CD14-positive monocyte (primary cell): Measurements from ENCODE around the gene MFRP. TPM values are rescaled to one million over a fixed set of nuclear protein-coding genes. Genes with fewer than 3 reads are reported as not detected.

ENCODE experiments used
- DNase-seq, 3 donors: peaks; one replicate each; pipeline ENCODE4 v3.0.0-alpha.2; 2011 to 2022
- H2AFZ ChIP-seq: 2 replicates; pipeline ENCODE4 v1.6.0; 2012; ENCODE audit warnings: mild to moderate bottlenecking, low read depth, low read length, inconsistent platforms; ENCODE audit not compliant: insufficient read depth, poor library complexity, severe bottlenecking
- H3K27ac ChIP-seq, 2 donors: 1 replicate in 1 of 2; 2 replicates in 1 of 2; pipeline ENCODE4 v1.5.1; 2012 to 2013; ENCODE audit warnings: low read length in 2 of 2, control low read depth in 1 of 2, inconsistent platforms in 1 of 2, low read depth in 1 of 2, mild to moderate bottlenecking in 1 of 2
- H3K27me3 ChIP-seq, 2 donors: one replicate each; pipeline versions ENCODE4 v1.6.0 to v1.6.1; 2011 to 2013; ENCODE audit warnings: low read length in 2 of 2; ENCODE audit not compliant: control insufficient read depth in 2 of 2, insufficient read depth in 2 of 2
- H3K36me3 ChIP-seq, 2 donors: replicated peaks in 1 of 2; 1 replicate in 1 of 2; 2 replicates in 1 of 2; pipeline versions ENCODE4 v1.5.1 to v1.6.1; 2012 to 2013; ENCODE audit warnings: low read length in 2 of 2, control low read depth in 1 of 2, inconsistent platforms in 1 of 2, mild to moderate bottlenecking in 1 of 2; ENCODE audit not compliant: insufficient read depth in 2 of 2, control insufficient read depth in 1 of 2
- H3K4me1 ChIP-seq, 2 donors: 1 replicate in 1 of 2; 2 replicates in 1 of 2; pipeline versions ENCODE4 v1.5.1 to v1.6.1; 2012 to 2013; ENCODE audit warnings: low read length in 2 of 2, control low read depth in 1 of 2, inconsistent platforms in 1 of 2, mild to moderate bottlenecking in 1 of 2, moderate library complexity in 1 of 2; ENCODE audit not compliant: insufficient read depth in 2 of 2, control insufficient read depth in 1 of 2
- H3K4me2 ChIP-seq: replicated peaks from 2 replicates; pipeline ENCODE3; 2012; ENCODE audit warnings: low read length, moderate library complexity, mild to moderate bottlenecking; ENCODE audit not compliant: poor library complexity, severe bottlenecking; ENCODE audit errors: extremely low read depth
- H3K4me3 ChIP-seq, 3 experiments: fragments of 200-600 bp in 1 of 3; sonication (generic) in 1 of 3; replicated peaks in 1 of 3; 1 replicate in 2 of 3; 2 replicates in 1 of 3; pipeline ENCODE4 v1.5.1; 2011 to 2013; ENCODE audit warnings: low read length in 3 of 3, mild to moderate bottlenecking in 3 of 3, control low read depth in 2 of 3, low read depth in 2 of 3, inconsistent platforms in 1 of 3, moderate library complexity in 1 of 3
- H3K79me2 ChIP-seq: 2 replicates; pipeline ENCODE4 v1.6.0; 2012; ENCODE audit warnings: mild to moderate bottlenecking, control low read depth, inconsistent platforms, low read length, moderate library complexity; ENCODE audit not compliant: insufficient read depth
- H3K9ac ChIP-seq: 2 replicates; pipeline ENCODE4 v1.6.0; 2017; ENCODE audit warnings: low read length, mild to moderate bottlenecking; ENCODE audit not compliant: insufficient read depth, poor library complexity, severe bottlenecking
- H3K9me3 ChIP-seq, 2 donors: replicated peaks in 1 of 2; 1 replicate in 1 of 2; 2 replicates in 1 of 2; pipeline versions ENCODE4 v1.5.1 to v1.6.1; 2012 to 2013; ENCODE audit warnings: low read length in 2 of 2, control low read depth in 1 of 2; ENCODE audit not compliant: control insufficient read depth in 1 of 2, insufficient read depth in 1 of 2
- H4K20me1 ChIP-seq: 2 replicates; pipeline ENCODE4 v1.6.0; 2012; ENCODE audit warnings: mild to moderate bottlenecking, low read length, control low read depth, moderate library complexity; ENCODE audit not compliant: insufficient read depth
- H3K27ac Mint-ChIP-seq, 7 donors: one replicate each; pipeline ENCODE4 v1.8.0; 2020; ENCODE audit warnings: mild to moderate bottlenecking in 7 of 7, mixed read lengths in 7 of 7, moderate library complexity in 6 of 7, inconsistent platforms in 2 of 7
- H3K27me3 Mint-ChIP-seq, 3 donors: one replicate each; pipeline ENCODE4 v1.8.0; 2021 to 2022; ENCODE audit warnings: low read depth in 3 of 3, mild to moderate bottlenecking in 3 of 3, mixed read lengths in 3 of 3, moderate library complexity in 3 of 3, inconsistent platforms in 1 of 3
- H3K36me3 Mint-ChIP-seq, 2 donors: one replicate each; pipeline ENCODE4 v1.8.0; 2020; ENCODE audit warnings: mixed read lengths in 2 of 2, inconsistent platforms in 1 of 2, mild to moderate bottlenecking in 1 of 2
- H3K4me1 Mint-ChIP-seq: one replicate; pipeline ENCODE4 v1.8.0; 2020; ENCODE audit warnings: mild to moderate bottlenecking, mixed read lengths
- H3K4me3 Mint-ChIP-seq, 2 donors: one replicate each; pipeline ENCODE4 v1.8.0; 2020; ENCODE audit warnings: mild to moderate bottlenecking in 2 of 2, mixed read lengths in 2 of 2, moderate library complexity in 1 of 2
- H3K9me3 Mint-ChIP-seq, 7 donors: one replicate each; pipeline ENCODE4 v1.8.0; 2020 to 2022; ENCODE audit warnings: mixed read lengths in 7 of 7, mild to moderate bottlenecking in 6 of 7, moderate library complexity in 6 of 7, inconsistent platforms in 2 of 7
- CTCF ChIP-seq: fragments of 200-600 bp; IDR thresholded peaks from one replicate; pipeline ENCODE4 v1.8.0; 2022; ENCODE audit warnings: antibody characterized with exemption, mild to moderate bottlenecking
- WGBS: methylation state at CpG from one replicate; pipeline ENCODE4 v1.1.5; 2013; ENCODE audit warnings: missing lambda C conversion rate; ENCODE audit not compliant: insufficient coverage; 5-methylcytosine and 5-hydroxymethylcytosine counted together
- intact Hi-C, 2 donors: fragments of 100-400 bp; cut with micrococcal nuclease; formaldehyde crosslinking; loops; one replicate each; pipeline versions ENCODE4 v1.15.0 to v1.15.1; 2023
- polyA plus RNA-seq, 3 donors: library from polyadenylated mRNA; depleted of rRNA in 1 of 3; unstranded in 2 of 3; stranded (reverse) in 1 of 3; fragments of 300-500 nt in 2 of 3; fragments of >200 nt in 1 of 3; fragmentation: Illumina TruSeq in 2 of 3; gene quantifications; 1 replicate in 2 of 3; 2 replicates in 1 of 3; pipeline ENCODE4 v1.2.3, GENCODE V29; 2012 to 2021

Gene MFRP
- polyA plus RNA-seq, 3 donors = not detected

GRCh38 chr11:119309953-119310681 is 36.4 kb downstream of the MFRP start:
- Mint-ChIP-seq H3K36me3 (peaks cover 30 to 47% of the 10 kb centered on the region in 2 donors), H3K9me3 (peaks cover 0 to 4% (median 0%) of the 10 kb centered on the region in 7 donors), H3K27me3 (peaks cover 18 to 29% (median 25%) of the 10 kb centered on the region in 3 donors), H3K27ac (peak overlapping the region in 2 of 7 donors; percentile 31 to 72), H3K4me1 (no peaks in the 10 kb centered on the region), H3K4me3 (no peak overlapping the region)
- peaks cover 0 to under 1% of the 10 kb centered on the region in 2 donors for H3K4me1 ChIP-seq
- DNase-seq = no peak
- intact Hi-C loops = no loop called here
- peaks cover 0 to under 1% of the 10 kb centered on the region in 2 donors for H3K9me3 ChIP-seq
- H3K27ac ChIP-seq = no peak overlapping the region
- H3K79me2 ChIP-seq = no peaks in the 10 kb centered on the region
- H3K27me3 ChIP-seq = peaks cover 0 to 16% of the 10 kb centered on the region in 2 donors
- no peak for TF ChIP-seq CTCF
- peaks cover 29 to 45% of the 10 kb centered on the region in 2 donors for H3K36me3 ChIP-seq
- 92% methylated on average over 13 of the region's 17 CpGs for WGBS
- H4K20me1 ChIP-seq = peaks cover 45% of the 10 kb centered on the region
- no peak overlapping the region for H2AFZ ChIP-seq
- no peak overlapping the region for H3K9ac ChIP-seq
- H3K4me2 ChIP-seq = no peak overlapping the region
- H3K4me3 ChIP-seq = no peak overlapping the region

- TF ChIP-seq CTCF = no peak
- H4K20me1 ChIP-seq = peaks cover 50% of the 10 kb centered on the region
- no peak overlapping the region for H3K9ac ChIP-seq
- no peaks in the 10 kb centered on the region for H3K79me2 ChIP-seq
- no peaks in the 10 kb centered on the region for H3K4me1 Mint-ChIP-seq
- H3K9me3 ChIP-seq = no peaks in the 10 kb centered on the region
- WGBS = 97% methylated on average over 11 of the region's 11 CpGs
- no peak overlapping the region for H3K4me3 ChIP-seq
- H3K4me3 Mint-ChIP-seq = no peak overlapping the region
- H3K36me3 Mint-ChIP-seq = peaks cover 37 to 54% of the 10 kb centered on the region in 2 donors
- H2AFZ ChIP-seq = no peak overlapping the region
- H3K4me1 ChIP-seq = no peaks in the 10 kb centered on the region
- H3K27ac ChIP-seq = no peak overlapping the region
- no peak for DNase-seq
- H3K27me3 ChIP-seq = peaks cover 0 to 9% of the 10 kb centered on the region in 2 donors
- no peak overlapping the region for H3K4me2 ChIP-seq
- peaks cover 11 to 22% (median 20%) of the 10 kb centered on the region in 3 donors for H3K27me3 Mint-ChIP-seq
- no peaks in the 10 kb centered on the region for H3K9me3 Mint-ChIP-seq
- no peak overlapping the region for H3K27ac Mint-ChIP-seq
- intact Hi-C loops = no loop called here
- H3K36me3 ChIP-seq = peaks cover 33 to 52% of the 10 kb centered on the region in 2 donors
These were observed 37.1 kb downstream of the MFRP start for GRCh38 chr11:119309411-119309810.
